ENCODE measurements around the gene KRTAP5-3. TPM values are rescaled to one million over a fixed set of nuclear protein-coding genes. Genes with fewer than 3 reads are reported as not detected.

Gene KRTAP5-3
- total and polyA plus RNA-seq, 2 experiments from 2014 or later: not detected

DNA sequence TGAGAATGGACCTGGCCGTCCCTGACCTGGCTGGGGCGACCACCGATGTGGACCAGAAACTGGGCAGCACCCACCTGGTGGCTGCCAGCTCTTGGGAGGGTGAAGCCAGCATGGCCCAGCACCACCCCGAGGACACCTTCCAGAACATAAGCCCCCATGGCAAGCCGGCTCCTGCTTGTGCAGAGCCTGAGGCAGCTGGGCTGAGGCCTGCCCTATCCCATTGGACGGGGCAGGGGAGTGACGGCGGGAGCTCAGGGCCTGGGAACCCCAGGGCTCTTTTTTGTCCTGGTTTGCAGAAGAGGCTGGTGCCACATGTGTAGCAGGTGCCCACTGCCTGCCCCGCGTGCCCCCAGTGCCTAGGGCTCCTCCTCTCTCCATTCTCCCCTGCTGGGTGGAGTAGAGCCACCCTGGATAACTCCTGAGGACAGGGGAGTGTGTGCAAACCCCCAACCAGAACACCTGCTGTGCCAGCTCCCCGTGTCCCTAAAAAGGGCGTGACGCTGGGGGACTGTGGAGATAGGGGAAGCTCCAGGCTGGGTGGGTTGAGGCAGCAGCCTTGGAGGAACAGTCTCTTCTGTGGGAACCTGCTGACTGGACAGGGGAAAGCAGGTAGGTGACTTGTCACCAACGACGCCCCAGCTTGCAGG is 48.1 kb downstream of the KRTAP5-3 start:
- Histone ChIP-seq H3K36me3 (no peaks in the 10 kb centered on the region), H3K4me3 (no peak overlapping the region), H3K4me1 (ENCODE audit: low read depth) (no peaks in the 10 kb centered on the region), H3K27me3 (peaks cover 78% of the 10 kb centered on the region), H3K27ac (no peak overlapping the region), H3K9me3 (ENCODE audit: low read depth) (no peaks in the 10 kb centered on the region)
- DNase-seq (ENCODE audit: low read depth in 1 of 2, low spot score in 1 of 2): no peak
- TF ChIP-seq, protein P1, sequence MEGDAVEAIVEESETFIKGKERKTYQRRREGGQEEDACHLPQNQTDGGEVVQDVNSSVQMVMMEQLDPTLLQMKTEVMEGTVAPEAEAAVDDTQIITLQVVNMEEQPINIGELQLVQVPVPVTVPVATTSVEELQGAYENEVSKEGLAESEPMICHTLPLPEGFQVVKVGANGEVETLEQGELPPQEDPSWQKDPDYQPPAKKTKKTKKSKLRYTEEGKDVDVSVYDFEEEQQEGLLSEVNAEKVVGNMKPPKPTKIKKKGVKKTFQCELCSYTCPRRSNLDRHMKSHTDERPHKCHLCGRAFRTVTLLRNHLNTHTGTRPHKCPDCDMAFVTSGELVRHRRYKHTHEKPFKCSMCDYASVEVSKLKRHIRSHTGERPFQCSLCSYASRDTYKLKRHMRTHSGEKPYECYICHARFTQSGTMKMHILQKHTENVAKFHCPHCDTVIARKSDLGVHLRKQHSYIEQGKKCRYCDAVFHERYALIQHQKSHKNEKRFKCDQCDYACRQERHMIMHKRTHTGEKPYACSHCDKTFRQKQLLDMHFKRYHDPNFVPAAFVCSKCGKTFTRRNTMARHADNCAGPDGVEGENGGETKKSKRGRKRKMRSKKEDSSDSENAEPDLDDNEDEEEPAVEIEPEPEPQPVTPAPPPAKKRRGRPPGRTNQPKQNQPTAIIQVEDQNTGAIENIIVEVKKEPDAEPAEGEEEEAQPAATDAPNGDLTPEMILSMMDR (IDR thresholded peaks at IDR 0.05; ENCODE audit: low read depth, low read length): no peak

DNA sequence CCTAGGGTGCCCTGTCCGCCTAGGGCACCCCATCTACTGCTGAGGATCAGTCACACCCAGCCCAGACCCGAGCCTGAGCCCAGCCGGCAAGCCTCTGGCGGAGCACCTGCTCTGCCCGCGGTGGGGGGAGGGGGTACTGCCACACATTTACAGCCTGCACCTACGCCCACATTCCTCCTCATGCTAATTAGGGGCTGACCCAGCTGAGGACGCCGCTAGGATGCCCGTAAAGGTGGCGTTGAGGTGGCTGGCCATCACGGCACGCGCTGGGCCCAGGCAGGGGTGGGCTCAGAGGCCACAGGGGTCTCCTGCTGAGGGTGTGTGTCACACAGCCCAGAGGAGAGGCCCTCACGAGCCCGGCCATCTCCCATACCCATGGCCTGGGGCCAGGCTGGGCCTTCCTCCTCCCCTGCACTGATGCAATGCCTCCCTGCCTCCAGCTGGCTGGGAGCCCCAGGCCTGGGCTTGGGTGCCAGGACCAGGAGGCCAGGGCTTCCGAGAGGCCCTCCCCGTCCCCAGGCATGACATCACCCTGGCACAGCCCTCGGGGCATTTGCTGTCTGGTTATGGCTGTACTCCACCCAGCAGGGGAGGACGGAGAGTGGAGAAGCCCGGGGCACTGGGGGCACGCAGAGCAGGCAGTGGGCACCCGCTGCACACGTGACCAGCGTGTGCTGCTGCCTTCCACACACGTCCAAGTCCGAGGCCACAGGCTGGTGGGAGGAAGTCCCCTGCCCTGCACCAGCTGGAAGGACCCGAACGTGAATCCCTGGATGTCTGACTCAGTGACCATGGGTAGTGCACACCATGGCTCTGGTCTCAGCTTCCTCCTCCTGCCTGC is 48.9 kb downstream of the KRTAP5-3 start:
- TF ChIP-seq, protein P1 (IDR thresholded peaks at IDR 0.05; ENCODE audit: low read depth, low read length): no peak
- peak in 1 of 2 donors; percentile 83 for DNase-seq (ENCODE audit: low read depth in 1 of 2, low spot score in 1 of 2)
- Histone ChIP-seq H3K4me3 (no peak overlapping the region), H3K27ac (no peak overlapping the region), H3K36me3 (no peaks in the 10 kb centered on the region), H3K27me3 (peaks cover 83% of the 10 kb centered on the region), H3K4me1 (ENCODE audit: low read depth) (no peaks in the 10 kb centered on the region), H3K9me3 (ENCODE audit: low read depth) (no peaks in the 10 kb centered on the region)

DNA sequence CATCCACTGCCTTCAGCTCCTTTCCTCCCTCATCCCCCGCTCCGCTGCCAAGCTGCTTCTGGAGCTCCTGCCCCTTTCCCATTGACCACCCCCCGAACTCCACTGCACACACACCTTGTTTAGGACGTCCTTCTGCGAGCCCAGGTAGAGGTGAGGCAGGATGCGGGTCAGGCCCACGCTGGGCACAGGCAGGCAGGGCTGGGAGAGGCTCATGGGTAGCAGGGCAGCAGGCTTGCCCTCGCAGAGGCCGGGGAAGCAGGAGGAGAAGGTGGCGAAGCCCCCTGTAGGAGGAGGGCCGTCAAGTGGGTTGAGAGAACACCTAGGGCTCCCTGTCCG is 49.5 kb downstream of the KRTAP5-3 start:
- no peak for DNase-seq (ENCODE audit: low read depth in 1 of 2, low spot score in 1 of 2)
- H3K27me3 ChIP-seq: peaks cover 84% of the 10 kb centered on the region
- H3K27ac ChIP-seq: no peak overlapping the region
- TF ChIP-seq, protein P1 (IDR thresholded peaks at IDR 0.05; ENCODE audit: low read depth, low read length): no peak
- no peaks in the 10 kb centered on the region for H3K36me3 ChIP-seq
- no peaks in the 10 kb centered on the region for H3K4me1 ChIP-seq (ENCODE audit: low read depth)
- no peak overlapping the region for H3K4me3 ChIP-seq
- no peaks in the 10 kb centered on the region for H3K9me3 ChIP-seq (ENCODE audit: low read depth)

DNA sequence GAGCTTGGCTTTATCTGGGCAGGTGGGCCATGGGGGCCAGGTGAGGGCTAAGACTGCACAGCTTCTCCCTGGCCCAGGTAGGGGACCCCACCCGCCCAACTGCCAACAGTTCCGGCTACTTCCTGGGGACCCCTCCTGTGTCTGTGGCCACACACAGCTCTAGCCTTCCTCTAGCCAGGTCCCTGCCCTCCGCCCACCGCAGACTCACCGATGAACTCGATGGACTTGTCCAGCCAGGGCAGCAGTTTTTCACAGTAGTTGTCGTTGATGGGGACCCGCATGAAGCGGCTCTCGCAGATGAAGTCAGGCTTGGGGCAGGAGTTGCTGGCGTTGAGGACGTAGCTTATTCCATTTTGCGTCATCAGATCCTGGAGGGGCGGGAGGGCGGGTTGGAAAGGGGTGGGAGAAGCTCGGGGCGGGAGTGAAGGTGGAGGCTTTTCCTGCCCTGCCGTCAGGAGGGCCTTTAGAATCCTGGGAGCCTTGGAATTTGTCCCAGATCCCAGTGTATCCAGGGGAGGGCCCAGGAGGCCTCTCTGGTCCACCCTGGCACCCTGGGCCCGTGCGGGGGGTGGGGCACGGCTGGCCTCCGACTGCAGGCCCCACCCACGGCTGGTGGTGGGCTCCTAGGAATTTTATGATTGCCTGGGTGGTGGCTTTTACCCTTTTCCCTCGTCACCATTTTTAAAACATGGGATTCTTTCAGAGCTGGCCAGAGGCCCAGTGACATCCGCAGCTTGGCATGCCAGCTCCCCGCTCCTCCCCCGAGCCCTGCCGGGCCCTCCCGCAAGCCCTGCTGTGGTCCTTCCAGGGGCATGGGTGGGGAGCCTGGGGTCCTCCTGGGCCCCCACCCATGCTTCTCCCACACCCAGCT is 50.1 kb downstream of the KRTAP5-3 start:
- Histone ChIP-seq H3K9me3 (ENCODE audit: low read depth) (no peaks in the 10 kb centered on the region), H3K4me1 (ENCODE audit: low read depth) (no peaks in the 10 kb centered on the region), H3K4me3 (no peak overlapping the region), H3K36me3 (no peaks in the 10 kb centered on the region), H3K27me3 (peaks cover 91% of the 10 kb centered on the region), H3K27ac (no peak overlapping the region)
- DNase-seq (ENCODE audit: low read depth in 1 of 2, low spot score in 1 of 2): peak in 1 of 2 donors; percentile 82
- TF ChIP-seq, protein P1 (IDR thresholded peaks at IDR 0.05; ENCODE audit: low read depth, low read length): no peak

Other genes starting within 250 kb of the KRTAP5-3 start
- gene BRSK2, start 218.5 kb downstream of the KRTAP5-3 start, total RNA-seq: 0.69 and 3.0 TPM in 2 replicates
- gene BRSK2, start 218.5 kb downstream of the KRTAP5-3 start, polyA plus RNA-seq: 1.2 and 2.7 TPM in 2 replicates
- gene MOB2, start 121.7 kb downstream of the KRTAP5-3 start, total RNA-seq: 31.1 and 43.8 TPM in 2 replicates
- 52.0 and 55.9 TPM in 2 replicates for gene MOB2, start 121.7 kb downstream of the KRTAP5-3 start, polyA plus RNA-seq
- 0.51 and 0.60 TPM in 2 replicates for gene DUSP8, start 36.2 kb downstream of the KRTAP5-3 start, total RNA-seq
- gene DUSP8, start 36.2 kb downstream of the KRTAP5-3 start, polyA plus RNA-seq: 0.55 and 0.59 TPM in 2 replicates
- gene KRTAP5-1, start 23.2 kb downstream of the KRTAP5-3 start, total RNA-seq: not detected in 2 replicates
- gene KRTAP5-1, start 23.2 kb downstream of the KRTAP5-3 start, polyA plus RNA-seq: not detected in 2 replicates
- gene KRTAP5-2, start 10.2 kb downstream of the KRTAP5-3 start, total RNA-seq: not detected in 2 replicates
- not detected in 2 replicates for gene KRTAP5-2, start 10.2 kb downstream of the KRTAP5-3 start, polyA plus RNA-seq
- not detected in 2 replicates for gene KRTAP5-4, start 13.7 kb upstream of the KRTAP5-3 start, total RNA-seq
- gene KRTAP5-4, start 13.7 kb upstream of the KRTAP5-3 start, polyA plus RNA-seq: not detected in 2 replicates
- not detected in 2 replicates for gene KRTAP5-5, start 21.3 kb upstream of the KRTAP5-3 start, total RNA-seq
- gene KRTAP5-5, start 21.3 kb upstream of the KRTAP5-3 start, polyA plus RNA-seq: not detected in 2 replicates
- gene KRTAP5-6, start 88.7 kb upstream of the KRTAP5-3 start, total RNA-seq: not detected in 2 replicates
- gene KRTAP5-6, start 88.7 kb upstream of the KRTAP5-3 start, polyA plus RNA-seq: not detected in 2 replicates
- gene IFITM10, start 142.1 kb upstream of the KRTAP5-3 start, total RNA-seq: 1.9 TPM in 1 of 2 replicates, not detected in the other
- gene IFITM10, start 142.1 kb upstream of the KRTAP5-3 start, polyA plus RNA-seq: 1.4 TPM in 1 of 2 replicates, not detected in the other
- 221 and 239 TPM in 2 replicates for gene CTSD, start 155.5 kb upstream of the KRTAP5-3 start, total RNA-seq
- 231 and 258 TPM in 2 replicates for gene CTSD, start 155.5 kb upstream of the KRTAP5-3 start, polyA plus RNA-seq
- gene SYT8, start 226.5 kb upstream of the KRTAP5-3 start, total RNA-seq: not detected in 2 replicates
- not detected in 2 replicates for gene SYT8, start 226.5 kb upstream of the KRTAP5-3 start, polyA plus RNA-seq
- 1.8 and 3.9 TPM in 2 replicates for gene TNNI2, start 230.5 kb upstream of the KRTAP5-3 start, total RNA-seq
- gene TNNI2, start 230.5 kb upstream of the KRTAP5-3 start, polyA plus RNA-seq: 1.1 and 2.5 TPM in 2 replicates
- not detected in 2 replicates for gene LSP1, start 244.6 kb upstream of the KRTAP5-3 start, total RNA-seq
- 2.1 and 2.8 TPM in 2 replicates for gene LSP1, start 244.6 kb upstream of the KRTAP5-3 start, polyA plus RNA-seq

Measured in cardiac muscle cell (in vitro differentiated cells and primary cell).